Inflammatory macrophage treated with lipopolysaccharide for 4 hours (primary cell): ENCODE measurements around the gene TADA2B.
"Not testable (repeated sequence)": the region's sequence is repeated elsewhere in the genome, so short reads cannot be mapped to it uniquely, and the experiment has no call there.

Source experiments
- DNase-seq: peaks from one replicate; pipeline ENCODE4 v3.0.0-alpha.2; 2020

TADA2B gene

GRCh38 chr4:7083597-7084563, 40.7 kb downstream of the TADA2B start:
- no peak for DNase-seq

GRCh38 chr4:7084564-7084961, 41.4 kb downstream of the TADA2B start:
- not testable (repeated sequence) for DNase-seq

DNA sequence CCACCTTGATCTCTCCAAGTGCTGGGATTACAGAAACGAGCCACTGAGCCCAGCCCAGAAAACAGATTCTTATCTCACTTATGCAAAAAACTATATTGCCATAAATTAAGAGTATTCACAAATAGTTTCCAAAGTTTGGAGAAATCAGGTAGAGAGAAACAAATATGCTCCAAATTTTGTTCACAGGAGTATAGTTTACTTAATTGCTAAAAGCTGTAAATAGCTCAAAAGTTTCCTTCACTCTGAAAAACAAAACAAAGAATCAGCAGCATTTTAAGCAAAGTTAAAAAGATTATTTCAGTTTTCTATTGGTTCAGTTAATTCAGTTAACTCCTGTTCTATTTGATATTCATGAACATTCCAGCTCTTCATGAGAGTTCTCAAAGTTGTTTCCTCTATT, 43.2 kb downstream of the TADA2B start:
- DNase-seq: no peak

GRCh38 chr4:7087036-7087435, 43.9 kb downstream of the TADA2B start:
- no peak for DNase-seq

- no peak for DNase-seq
Measured at GRCh38 chr4:7089213-7089986, 46.2 kb downstream of the TADA2B start.

- DNase-seq: no peak
Measured at GRCh38 chr4:7092026-7092425, 48.9 kb downstream of the TADA2B start.

DNA sequence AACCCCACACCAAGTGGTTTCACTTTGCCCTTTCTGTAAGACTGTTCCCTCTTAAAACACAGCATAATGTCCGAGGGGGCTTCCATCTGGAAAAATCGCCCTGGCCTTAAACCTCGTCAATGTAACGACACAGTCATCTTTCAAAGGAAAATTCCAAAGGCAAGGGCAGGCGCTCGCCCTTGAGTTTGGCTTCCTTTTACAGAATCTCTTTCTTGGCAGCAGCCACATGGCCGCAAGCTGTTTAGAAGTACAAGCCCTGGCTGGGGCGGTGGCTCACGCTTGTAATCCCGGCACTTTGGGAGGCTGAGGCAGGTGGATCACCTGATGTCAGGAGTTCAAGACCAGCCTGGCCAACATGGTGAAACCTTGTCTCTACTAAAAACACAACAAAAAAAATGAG, 51.7 kb downstream of the TADA2B start:
- no peak for DNase-seq

- no peak for DNase-seq
Measured at GRCh38 chr4:7095611-7096155, 52.5 kb downstream of the TADA2B start.

- no peak for DNase-seq
Measured at GRCh38 chr4:7096236-7096635, 53.1 kb downstream of the TADA2B start.

DNA sequence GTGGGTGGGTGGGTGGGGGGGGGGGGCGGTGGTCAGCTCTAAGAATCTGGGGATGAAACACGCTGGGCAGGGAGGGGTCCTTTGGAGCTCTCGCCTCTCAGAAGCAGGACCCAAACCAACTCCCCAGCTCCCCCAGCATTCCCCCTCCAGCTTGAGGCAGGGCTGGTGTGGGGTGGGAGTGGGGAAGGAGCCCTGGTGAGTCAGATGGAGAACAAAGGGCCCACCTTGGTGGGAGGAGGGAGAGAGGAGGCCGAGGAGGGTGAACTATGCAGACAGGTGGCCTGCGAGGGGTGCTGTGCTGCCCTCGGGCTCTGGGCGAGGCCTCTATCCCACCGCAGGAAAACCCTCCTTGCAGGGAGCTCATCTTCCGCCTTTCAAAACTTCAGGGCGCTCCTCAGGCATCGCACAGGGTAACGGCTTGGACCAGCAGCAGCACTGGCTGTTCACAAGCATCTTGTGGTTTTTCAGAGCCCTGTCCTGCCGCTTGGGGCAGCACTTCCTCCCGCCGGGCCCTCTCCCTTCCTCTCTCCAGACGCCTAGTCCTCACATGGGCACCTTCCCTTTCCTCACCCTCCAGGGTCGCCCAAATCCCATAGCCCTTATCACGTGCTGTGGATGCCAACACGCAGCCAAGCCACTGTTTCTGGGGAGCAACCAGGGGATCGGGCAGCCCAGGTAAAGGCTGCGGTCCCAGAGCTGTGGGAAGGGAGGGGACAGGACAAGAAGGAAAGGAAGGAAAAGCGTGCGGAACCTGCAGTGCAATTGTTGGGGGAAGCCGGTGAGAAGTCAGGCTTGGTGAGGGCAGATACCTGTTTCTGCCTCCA, 58.7 kb downstream of the TADA2B start:
- DNase-seq: peak; percentile 71

DNA sequence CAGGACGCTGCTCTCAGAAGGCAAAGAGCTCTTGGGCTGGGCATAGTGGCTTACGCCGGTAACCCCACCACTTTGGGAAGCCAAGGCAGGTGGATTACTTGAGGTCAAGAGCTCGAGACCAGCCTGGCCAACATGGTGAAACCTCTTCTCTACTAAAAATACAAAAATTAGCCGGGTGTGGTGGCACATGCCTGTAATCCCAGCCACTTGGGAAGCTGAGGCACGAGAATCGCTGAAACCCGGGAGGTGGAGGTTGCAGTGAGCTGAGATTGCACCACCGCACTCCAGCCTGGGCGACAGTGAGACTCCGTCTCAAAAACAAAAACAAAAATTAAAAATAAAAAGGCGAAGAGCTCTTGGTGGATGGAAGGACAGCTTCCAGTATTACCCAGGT, 59.3 kb downstream of the TADA2B start:
- not testable (repeated sequence) for DNase-seq

DNA sequence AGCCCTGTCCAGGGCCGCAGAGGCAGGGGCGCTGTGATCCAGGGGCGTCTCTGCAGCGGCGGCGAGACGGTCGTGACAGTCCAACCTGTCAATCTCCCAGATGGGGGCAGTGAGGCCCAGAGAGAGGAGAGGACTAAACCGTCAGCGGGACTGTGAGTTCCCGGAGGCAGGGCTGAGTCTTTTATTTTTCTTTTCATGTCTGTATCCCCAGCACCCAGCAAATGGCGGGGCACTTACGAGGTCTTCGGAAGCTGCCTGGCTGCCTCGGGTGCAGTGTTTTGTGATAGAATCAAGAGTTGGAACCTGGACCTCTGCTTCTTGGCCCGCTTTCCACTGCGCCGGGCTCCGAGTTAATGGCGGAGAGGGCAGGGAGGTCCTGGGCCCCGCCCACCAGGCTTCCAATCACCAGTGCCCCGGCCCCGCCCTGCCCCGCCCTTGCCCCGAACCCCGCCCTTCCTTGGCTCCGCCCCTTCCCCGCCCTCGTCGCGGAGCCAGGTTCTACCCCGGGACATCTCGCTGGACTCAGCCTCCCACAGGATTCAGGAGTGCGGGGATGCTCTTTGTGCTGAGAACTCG, 59.9 kb downstream of the TADA2B start:
- DNase-seq: peak; percentile 82

DNA sequence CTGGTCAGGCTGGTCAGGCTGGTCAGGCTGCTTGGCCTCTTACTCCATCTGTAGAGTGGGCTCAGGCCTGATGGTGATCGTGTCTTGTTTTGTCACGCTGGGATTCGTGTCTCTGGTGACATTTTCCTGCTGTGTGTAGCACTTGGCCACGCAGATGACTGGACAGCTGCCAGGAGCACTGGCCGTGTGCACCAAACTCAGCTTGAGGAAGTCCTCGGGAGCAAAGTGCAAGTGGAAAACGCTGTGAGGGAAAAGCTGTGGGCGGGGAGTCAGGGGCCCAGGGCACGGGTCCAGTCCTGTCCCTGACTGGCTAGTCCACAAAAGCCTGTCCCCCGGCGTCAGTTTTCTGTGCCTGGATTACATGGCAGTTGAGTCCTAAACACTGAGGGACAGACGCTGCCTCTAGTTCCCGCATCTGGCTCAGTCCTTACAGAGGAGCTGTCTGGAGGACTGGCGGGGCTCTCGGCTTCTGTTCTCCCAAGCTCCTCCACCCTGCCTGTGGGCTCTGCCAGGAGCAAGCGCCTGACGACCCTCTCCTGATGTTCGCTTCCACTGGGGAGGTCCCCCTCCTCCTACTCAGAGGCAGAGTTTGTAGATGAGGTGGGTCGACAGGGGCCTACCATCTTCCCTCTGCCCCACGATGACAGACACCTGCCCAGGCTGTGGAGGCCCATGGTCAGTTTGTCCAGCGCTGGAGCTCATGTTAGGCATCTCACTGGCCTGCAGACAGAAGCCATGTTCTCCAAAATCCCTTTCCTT, 60.6 kb downstream of the TADA2B start:
- DNase-seq: peak; percentile 62

DNA sequence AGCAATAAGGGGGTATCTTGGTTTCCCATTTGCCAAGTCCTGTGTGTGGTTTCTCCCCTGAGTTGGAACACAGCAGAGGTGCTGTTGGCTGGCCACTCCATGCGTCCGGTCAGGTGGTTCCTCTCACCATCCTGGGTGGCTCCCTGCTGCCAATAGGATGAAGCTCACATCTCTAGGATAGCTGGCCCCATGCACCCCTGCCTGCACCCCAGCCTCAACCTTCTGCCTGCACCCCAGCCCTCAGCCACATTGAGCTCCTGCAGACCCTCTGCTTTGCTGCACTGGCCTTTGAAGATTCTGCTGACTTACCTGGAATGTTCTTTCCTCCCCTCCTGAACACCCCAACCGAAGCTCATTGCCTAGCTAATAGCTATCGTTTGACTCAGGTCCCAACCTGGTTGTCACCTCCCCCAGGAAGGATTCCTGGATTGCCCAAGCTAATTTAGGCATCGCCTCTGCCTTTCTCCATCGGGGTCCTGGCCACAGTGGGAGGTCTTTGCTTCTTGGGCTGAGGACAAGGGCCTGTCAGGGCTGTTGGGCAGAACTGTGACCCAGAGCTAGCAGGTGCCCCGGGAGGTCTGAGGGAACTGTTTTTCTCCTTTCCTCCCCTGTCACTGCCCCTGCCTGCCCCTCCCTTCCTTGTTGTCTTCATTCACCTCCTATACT, 61.3 kb downstream of the TADA2B start:
- DNase-seq: no peak

DNA sequence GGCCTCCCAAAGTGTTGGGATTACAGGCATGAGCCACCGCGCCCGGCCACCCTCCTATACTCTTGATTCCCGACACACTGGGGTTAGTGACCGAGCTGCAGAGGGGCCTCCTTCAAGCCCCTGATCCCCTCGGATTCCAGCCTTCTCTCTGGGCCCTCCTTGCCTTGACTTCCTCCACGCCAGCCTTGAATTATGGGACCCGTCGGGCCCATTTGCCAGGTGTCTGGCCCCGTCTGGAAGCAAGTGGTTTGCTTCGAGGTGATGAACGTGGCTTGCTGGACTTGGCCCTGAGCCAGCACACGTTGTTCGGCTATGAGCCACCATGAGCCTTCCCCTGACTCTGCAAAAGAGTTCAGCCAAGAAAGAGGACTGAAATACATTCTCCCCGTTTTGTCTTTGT, 62.1 kb downstream of the TADA2B start:
- DNase-seq: no peak

GRCh38 chr4:7107166-7107905, 64.2 kb downstream of the TADA2B start:
- DNase-seq: no peak
